Measurements from ENCODE around the gene SNX5. TPM values are rescaled to one million over a fixed set of nuclear protein-coding genes. Genes with fewer than 3 reads are reported as not detected.

The SNX5 gene
- total and polyA plus RNA-seq, 2 of the 8 experiments (the other 6 are each of a cell fraction or from before 2014, with no cell fraction given), result 155 to 194 TPM

GRCh38 chr20:18016772-18017171 is 48.2 kb upstream of the SNX5 start:
- Histone ChIP-seq H3K4ac (replicated peaks; ENCODE audit: insufficient read length, low read depth, low read length) (no peak overlapping the region), H3K56ac (replicated peaks; ENCODE audit: insufficient read length, low read depth, low read length) (no peak overlapping the region), H3K9me3 (ENCODE audit: insufficient read depth in 2 of 2, low read depth in 1 of 2, low read length in 1 of 2) (no peaks in the 10 kb centered on the region), H3K9ac (replicated peaks in 1 of 4; ENCODE audit: extremely low read depth in 1 of 4, low read depth in 3 of 4, low read length in 3 of 4) (no peak overlapping the region), H2BK12ac (ENCODE audit: low read depth, low read length) (no peak overlapping the region), H2BK120ac (replicated peaks; ENCODE audit: low read depth, low read length) (no peak overlapping the region), H3K79me1 (ENCODE audit: low read depth, low read length) (no peaks in the 10 kb centered on the region), H2BK20ac (ENCODE audit: low read length) (no peak overlapping the region), H3K27me3 (replicated peaks in 1 of 4; ENCODE audit: control insufficient read depth in 3 of 4, extremely low read depth in 1 of 4, insufficient read depth in 3 of 4, low read length in 3 of 4) (no peaks in the 10 kb centered on the region), H3K79me2 (ENCODE audit: control insufficient read depth in 1 of 2, insufficient read depth in 2 of 2, low read length in 2 of 2) (no peaks in the 10 kb centered on the region), H3K23me2 (ENCODE audit: low read depth, low read length) (no peaks in the 10 kb centered on the region), H2AK5ac (ENCODE audit: low read depth, low read length) (no peak overlapping the region), H4K5ac (ENCODE audit: insufficient read length, low read depth, low read length) (no peak overlapping the region), H4K91ac (replicated peaks; ENCODE audit: insufficient read length, low read length) (no peak overlapping the region), H3K27ac (ENCODE audit: low read depth, low read length) (no peak overlapping the region), H3K36me3 (ENCODE audit: control insufficient read depth in 2 of 4, insufficient read depth in 4 of 4, low read length in 3 of 4) (peaks cover 0 to 2% (median under 1%) of the 10 kb centered on the region in 4 experiments; a peak in 4 of 8 replicates), H3K4me3 (ENCODE audit: extremely low read depth in 1 of 4, insufficient read depth in 2 of 4, low read depth in 3 of 4, low read length in 4 of 4) (no peak overlapping the region), H2AFZ (ENCODE audit: low read length) (no peak overlapping the region), H4K8ac (ENCODE audit: extremely low read depth, insufficient read depth, low read length) (no peak overlapping the region), H3K18ac (ENCODE audit: extremely low read depth, low read length) (no peak overlapping the region), H3K4me1 (replicated peaks in 1 of 4; ENCODE audit: control insufficient read depth in 3 of 4, insufficient read depth in 4 of 4, low read length in 3 of 4) (no peaks in the 10 kb centered on the region), H3K23ac (ENCODE audit: insufficient read length) (no peak overlapping the region), H3K14ac (ENCODE audit: insufficient read length) (no peak overlapping the region), H2BK5ac (ENCODE audit: low read depth, low read length) (no peak overlapping the region), H4K20me1 (replicated peaks in 1 of 2; ENCODE audit: control insufficient read depth in 1 of 2, insufficient read depth in 2 of 2, low read length in 2 of 2) (peaks cover 0 to 1% of the 10 kb centered on the region in 2 experiments), H3K4me2 (ENCODE audit: insufficient read depth in 1 of 2, low read depth in 2 of 2, low read length in 2 of 2) (no peak overlapping the region), H2BK15ac (ENCODE audit: low read length) (no peak overlapping the region)
- ChIA-PET POLR2A (ENCODE audit: partially characterized antibody) (interaction anchor here (0.6 kb wide), 1 partner anchor 45 kb away, joined by 3 read pairs; no protein-coding TSS in a partner anchor), CTCF (ENCODE audit: partially characterized antibody) (interaction anchor here (0.7 to 4.4 kb wide), 4 partner anchors 13 to 136 kb away, joined by 3 to 27 read pairs (median 4); no protein-coding TSS in a partner anchor)
- WGBS, 2 experiments (ENCODE audit: extremely low coverage in 1 of 2, insufficient coverage in 1 of 2, insufficient read length in 1 of 2, insufficient replicate concordance in 2 of 2, low coverage in 1 of 2, low lambda C conversion rate in 2 of 2, missing lambda C conversion rate in 1 of 2), result 88 to 100% methylated on average over 1 to 3 of the region's 3 CpGs
- DNase-seq (ENCODE audit: low read depth in 1 of 2, low spot score in 2 of 2) (no peak), FAIRE-seq (no peak)
- TF ChIP-seq HDAC6 (IDR thresholded peaks at IDR 0.05; ENCODE audit: low read depth, low read length) (no peak), TAF7 (optimal IDR thresholded peaks at IDR 0.05; ENCODE audit: borderline replicate concordance, low read depth, low read length) (no peak), CEBPB (IDR thresholded peaks at IDR 0.05; ENCODE audit: low read depth, low read length) (no peak), SAP30 (IDR thresholded peaks at IDR 0.05; ENCODE audit: insufficient read depth, insufficient replicate concordance, low read length) (no peak), EGR1 (IDR thresholded peaks at IDR 0.05; ENCODE audit: borderline replicate concordance, low read depth, low read length) (no peak), JUN (IDR thresholded peaks at IDR 0.05; ENCODE audit: low read depth, low read length) (no peak), ASH2L (IDR thresholded peaks at IDR 0.05; ENCODE audit: low read length) (no peak), CTCF (IDR thresholded peaks at IDR 0.05; ENCODE audit: control extremely low read depth in 1 of 3, insufficient read depth in 1 of 3, low read depth in 1 of 3, low read length in 3 of 3) (no peak), SP4 (IDR thresholded peaks at IDR 0.05; ENCODE audit: low read length) (no peak), CBX8 (IDR thresholded peaks at IDR 0.05; ENCODE audit: borderline replicate concordance, low read depth, low read length) (no peak), TCF12 (IDR thresholded peaks at IDR 0.05; ENCODE audit: low read depth, low read length) (no peak)
- TF ChIP-seq, protein P1, sequence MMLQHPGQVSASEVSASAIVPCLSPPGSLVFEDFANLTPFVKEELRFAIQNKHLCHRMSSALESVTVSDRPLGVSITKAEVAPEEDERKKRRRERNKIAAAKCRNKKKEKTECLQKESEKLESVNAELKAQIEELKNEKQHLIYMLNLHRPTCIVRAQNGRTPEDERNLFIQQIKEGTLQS (IDR thresholded peaks at IDR 0.05; ENCODE audit: insufficient read depth, low read depth, low read length), result no peak
